Activated CD4-positive, alpha-beta T cell treated with anti-CD3 and anti-CD28 coated beads, Interleukin-2, amount 50 U/mL, for 48 hours (primary cell): ENCODE measurements around the gene ENPEP.
"Not testable (repeated sequence)": the region's sequence is repeated elsewhere in the genome, so short reads cannot be mapped to it uniquely, and the experiment has no call there.

Source experiments
- DNase-seq, 2 experiments: peaks; one replicate each; pipeline ENCODE4 v3.0.0-alpha.2; 2020

Gene ENPEP

DNA sequence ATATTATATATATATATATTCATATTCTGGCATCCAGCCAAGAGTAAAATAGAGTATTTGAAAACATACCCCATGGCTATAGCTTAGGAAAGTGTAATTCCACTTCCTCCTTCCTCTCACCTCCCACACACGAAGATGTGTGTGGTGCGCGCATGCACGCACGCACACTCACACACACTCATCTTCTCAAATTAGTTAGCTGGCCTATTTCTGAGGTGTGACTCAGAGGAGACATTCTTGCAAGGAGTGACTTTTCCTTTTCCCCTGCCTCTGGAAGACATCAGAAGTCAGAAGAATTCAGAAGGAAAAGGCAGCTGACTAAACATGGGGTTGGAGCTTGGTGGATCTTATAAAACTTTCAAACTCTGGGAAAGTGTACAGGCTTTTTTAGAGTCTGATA is 8.8 kb downstream of the ENPEP start:
- DNase-seq = no peak

GRCh38 chr4:110485452-110485851 is 9.5 kb downstream of the ENPEP start:
- no peak for DNase-seq

DNA sequence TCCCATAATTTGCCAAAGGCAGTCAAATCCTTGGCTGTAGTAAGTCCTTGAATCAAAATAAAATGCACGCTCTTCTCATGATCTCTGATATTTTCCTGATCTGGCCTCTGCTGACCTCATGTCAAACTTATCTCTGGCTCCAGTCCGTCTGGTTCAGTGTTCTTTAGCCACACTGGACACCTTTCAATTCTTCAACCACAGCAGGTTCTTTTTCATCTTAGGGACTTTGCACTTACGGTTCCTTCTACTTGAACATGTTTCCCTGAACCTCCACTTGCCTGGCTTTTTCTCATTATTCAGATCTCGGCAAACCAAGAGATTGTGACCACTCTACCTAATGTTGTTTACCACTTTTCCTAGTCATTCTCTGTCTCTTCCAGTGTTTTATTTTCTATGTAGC is 10.3 kb downstream of the ENPEP start:
- DNase-seq = no peak

DNA sequence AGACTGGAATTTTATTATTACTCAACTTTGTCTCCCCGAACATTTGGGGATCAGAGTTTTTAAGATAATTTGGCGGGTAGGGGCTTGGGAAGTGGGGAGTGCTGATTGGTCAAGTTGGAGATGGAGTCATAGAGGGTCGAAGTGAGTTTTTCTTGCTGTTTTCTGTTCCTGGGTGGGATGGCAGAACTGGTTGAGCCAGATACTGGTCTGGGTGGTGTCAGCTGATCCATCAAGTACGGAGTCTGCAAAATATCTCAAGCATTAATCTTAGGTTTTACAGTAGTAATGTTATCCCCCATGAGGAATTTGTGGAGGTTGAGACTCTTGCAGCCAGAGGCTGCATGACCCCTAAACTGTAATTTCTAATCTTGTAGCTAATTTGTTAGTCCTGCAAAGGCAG is 10.9 kb downstream of the ENPEP start:
- DNase-seq = not testable (repeated sequence)

GRCh38 chr4:110487873-110488272 is 11.9 kb downstream of the ENPEP start:
- DNase-seq = no peak

DNA sequence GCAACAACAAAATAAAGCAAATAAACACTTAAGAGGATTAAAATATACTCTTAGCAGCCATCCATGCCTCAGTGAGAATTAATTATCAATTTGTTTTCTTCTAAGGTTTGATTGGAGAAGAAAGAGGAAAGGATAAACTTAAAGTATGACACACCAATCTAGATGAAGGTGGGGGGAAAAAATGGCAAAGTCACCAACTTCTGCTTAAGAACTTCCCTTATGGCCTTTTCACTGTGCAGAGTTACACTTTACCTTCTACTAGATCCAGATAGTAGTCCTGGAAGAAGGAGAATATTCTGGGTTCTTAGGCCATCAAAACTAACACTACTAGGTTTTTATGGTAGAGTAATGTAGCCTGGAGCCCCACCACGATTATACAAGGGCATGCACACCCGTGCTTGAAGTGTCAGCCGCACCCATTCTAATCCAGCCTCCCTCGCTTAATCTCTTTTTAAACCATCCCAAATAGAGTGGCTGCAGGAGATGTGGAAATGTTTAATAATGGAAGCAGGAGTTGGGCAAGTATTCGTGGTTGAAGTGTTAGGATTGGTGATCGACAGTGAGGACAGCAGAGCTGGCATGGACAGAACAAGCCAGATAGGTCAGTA is 14.1 kb downstream of the ENPEP start:
- DNase-seq = no peak

GRCh38 chr4:110492522-110492921 is 16.6 kb downstream of the ENPEP start:
- no peak for DNase-seq

DNA sequence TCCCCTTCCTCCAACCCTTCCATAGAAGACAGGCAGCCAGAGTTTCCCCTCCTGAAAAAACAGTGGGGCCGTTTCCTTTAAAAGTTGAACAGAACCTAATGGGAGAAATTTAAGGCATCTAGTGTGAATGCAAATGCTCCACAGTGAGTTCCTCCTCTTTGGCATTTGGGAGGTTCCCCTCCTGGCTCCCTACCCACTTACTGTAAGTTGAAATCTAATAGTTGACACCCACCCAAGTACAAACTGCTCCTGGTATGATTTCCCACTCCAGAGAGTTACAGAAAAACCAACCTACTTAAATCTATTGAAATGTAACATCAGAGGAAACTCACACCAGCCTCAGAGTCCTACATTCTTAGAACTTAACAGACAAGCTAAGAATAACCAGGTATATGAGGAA is 17.6 kb downstream of the ENPEP start:
- no peak for DNase-seq

DNA sequence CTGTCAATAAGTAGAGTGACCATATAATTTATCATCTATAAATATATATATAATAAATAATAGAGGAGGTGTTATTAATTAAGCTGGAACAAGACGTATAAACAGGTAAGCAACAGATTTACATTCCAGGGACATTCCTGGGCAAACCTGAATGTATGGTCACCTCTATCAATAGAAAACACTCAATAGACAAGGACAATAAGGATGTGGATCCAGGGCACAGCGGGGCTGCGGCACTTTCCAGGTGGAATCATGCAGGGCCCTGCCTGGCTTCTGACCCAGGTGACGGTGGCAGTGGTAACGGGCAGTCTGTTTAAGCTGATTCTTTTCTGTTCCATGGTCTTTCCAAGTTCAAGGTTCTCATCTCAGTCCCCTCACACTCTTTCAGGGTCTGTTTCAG is 22.5 kb downstream of the ENPEP start:
- no peak for DNase-seq

- no peak for DNase-seq
Measured at GRCh38 chr4:110499126-110499525, 23.2 kb downstream of the ENPEP start.

DNA sequence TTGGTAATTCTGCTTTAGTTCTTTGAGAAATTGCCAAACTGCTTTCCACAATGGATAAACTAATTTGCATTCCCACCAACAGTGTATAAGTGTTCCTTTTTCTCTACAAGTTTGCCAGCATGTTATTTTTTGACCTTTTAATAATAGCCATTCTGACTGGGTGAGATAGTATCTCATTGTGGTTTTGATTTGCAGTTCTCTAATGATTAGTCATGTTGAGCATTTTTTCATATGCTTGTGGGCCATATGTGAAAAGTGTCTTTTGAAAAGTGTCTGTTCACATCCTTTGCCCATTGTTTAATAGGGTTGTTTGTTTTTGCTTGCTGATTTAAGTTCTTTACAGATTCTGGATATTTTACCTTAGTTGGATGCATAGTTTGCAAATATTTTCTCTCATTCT is 25.9 kb downstream of the ENPEP start:
- DNase-seq = no peak

- no peak for DNase-seq
Measured at GRCh38 chr4:110503270-110504083, 27.5 kb downstream of the ENPEP start.

- no peak for DNase-seq
Measured at GRCh38 chr4:110504084-110504435, 28.1 kb downstream of the ENPEP start.

DNA sequence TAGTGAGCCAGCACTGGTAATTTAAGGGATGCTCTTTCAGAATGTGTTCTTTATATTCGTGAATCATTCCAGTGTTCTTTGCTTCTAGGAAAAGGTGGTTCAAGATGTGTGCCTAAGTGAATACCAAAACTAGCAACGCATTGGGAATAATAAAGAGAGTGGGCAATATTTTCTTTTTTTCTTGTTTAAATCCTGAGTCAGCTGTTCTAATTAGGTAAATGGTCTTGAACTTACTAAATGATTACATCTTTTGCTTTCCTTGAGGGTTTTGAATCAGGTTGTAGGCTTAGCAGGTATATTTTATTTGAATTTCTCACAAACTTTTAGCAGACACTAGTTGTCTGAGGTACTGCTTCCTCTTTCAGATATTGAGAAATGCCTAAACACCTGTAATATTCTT is 29.5 kb downstream of the ENPEP start:
- no peak for DNase-seq

DNA sequence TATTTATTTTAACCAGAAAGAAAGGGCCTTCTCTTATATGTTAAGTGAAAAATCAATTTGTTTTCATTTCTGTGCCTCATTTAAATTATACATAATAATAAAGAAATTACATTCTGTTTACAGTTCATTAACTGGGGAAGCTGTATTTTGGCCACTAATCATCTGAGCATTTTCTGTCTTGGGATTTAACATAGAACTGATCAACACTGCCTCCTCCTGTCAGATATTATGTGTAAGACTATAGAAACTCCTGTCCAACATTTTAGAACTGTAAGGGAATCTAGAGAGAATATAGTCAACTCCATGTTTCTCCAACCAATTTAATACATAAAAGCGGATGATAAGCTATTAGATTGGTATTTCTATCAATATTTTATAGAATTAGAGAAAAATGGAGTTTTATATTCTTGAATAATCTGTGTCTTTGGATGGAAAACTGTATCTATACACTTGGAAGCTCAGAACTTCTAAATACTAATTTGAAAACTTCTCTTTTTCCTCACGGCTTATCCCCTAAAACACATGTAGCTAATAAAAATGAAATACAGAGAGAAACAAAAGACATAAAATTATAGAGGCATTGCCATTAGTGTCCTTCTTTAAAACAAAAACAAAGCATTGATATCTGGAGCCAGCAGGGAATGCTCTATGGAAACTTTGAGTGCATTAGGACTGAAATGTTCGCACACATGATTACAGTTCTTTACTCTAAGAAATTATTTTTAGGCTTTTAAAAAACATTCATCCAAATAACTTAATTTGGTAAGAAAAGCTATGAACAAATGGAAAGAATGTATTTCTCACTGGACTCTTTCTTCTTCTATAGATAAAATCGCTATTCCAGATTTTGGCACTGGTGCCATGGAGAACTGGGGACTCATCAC is 33.1 kb downstream of the ENPEP start:
- DNase-seq = no peak

- DNase-seq = no peak
Measured at GRCh38 chr4:110510277-110510676, 34.3 kb downstream of the ENPEP start.

DNA sequence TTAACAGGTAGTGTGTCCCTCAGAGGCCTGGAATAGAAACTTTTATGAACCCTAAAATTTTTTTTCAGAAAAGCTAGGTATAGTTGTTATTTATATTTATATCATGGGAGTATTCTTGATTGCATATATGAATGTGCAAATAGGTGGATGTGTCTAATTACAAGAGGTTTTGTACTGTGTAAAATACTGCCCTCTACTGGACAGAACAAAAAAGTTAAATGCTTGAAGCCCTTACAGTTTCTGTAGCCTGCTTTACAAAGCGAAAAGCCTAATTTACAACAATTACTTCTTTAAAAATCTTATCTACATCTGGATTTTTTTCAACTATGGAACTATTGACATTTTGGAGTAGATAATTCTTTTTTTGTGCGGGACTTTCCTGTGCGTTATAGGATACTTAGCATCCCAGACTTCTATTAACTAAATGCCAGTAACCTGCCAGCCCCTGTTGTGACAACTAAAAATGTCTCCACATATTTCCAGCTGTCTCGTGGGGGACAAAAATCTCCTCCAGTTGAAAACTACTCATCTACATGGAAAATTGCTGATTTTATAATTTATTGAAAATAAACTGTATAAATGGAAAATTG is 35.1 kb downstream of the ENPEP start:
- no peak for DNase-seq

DNA sequence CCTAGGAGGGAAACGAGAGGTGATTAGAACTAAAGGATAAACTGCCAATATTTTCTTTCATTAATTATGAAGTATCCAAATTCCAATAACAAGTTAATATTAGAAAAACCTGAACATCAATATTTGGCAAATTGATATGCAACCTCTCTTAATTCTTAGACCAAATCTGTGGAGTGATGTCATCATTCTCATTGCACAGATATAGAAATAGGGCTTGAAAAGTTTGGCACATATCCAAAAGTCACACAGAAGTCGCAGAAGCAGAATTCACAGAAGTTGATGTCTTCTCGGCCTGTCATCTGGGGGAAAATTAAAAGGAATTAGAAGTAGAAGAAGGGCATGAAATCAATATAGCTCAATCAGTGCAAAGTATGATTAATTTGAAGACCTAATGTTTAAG is 36.9 kb downstream of the ENPEP start:
- DNase-seq = no peak

GRCh38 chr4:110514889-110515479 is 39.0 kb downstream of the ENPEP start:
- no peak for DNase-seq

DNA sequence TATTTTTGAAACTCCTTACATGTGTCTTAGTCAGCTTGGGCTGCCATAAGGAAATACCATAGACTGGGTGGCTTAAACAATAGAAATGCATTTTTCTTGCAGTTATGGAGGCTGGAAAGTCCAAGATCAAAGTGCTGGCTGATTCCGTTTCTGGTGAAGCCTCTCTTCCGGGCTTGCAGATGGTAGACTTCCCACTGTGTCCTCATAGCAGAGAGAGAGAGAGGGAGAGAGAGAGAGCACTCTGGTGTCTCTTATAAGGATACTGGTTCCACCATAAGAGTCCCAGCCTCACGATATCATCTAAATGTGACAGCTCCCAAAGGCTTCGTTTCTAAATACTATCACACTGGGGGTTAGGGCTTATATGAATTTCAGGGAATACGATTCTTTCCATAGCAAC is 39.7 kb downstream of the ENPEP start:
- DNase-seq = no peak

DNA sequence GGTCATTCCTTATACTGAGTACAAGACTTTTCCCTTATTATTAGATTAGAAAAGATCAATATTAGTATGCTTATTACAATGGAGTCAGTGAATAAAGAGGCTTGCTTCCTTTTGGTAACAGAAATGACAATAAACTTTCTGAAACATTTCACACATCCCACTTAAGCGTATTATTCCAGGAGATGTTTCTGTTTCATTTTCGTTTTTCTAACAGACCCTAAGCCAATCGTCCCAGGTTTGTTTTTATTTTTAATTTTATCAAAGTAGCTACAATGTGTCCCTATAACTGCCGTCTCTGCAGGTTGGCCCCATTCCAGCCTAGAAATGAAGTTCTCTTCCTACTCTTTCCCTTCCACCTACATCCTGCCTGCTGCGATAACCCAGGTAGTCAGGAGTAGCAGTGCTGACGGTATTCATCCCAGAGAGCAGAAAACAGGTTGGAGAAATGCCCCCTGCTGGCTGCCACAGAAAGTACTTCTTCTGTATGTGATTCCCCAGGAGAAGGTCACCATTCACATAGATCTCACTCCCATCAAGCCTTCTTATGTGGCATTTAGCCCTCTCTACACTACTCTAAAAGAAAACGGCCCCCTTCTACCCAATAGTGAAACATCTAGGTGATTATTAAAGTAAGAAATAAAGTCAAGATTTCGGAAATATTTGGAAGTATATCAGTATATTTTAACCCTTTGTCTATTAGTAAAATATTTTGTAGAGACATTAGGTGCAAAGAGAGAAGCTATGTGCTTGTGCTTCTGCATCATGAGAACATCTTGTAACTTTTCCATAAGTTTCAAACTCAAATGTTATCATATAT is 40.4 kb downstream of the ENPEP start:
- DNase-seq = peak; percentile 71 to 77

DNA sequence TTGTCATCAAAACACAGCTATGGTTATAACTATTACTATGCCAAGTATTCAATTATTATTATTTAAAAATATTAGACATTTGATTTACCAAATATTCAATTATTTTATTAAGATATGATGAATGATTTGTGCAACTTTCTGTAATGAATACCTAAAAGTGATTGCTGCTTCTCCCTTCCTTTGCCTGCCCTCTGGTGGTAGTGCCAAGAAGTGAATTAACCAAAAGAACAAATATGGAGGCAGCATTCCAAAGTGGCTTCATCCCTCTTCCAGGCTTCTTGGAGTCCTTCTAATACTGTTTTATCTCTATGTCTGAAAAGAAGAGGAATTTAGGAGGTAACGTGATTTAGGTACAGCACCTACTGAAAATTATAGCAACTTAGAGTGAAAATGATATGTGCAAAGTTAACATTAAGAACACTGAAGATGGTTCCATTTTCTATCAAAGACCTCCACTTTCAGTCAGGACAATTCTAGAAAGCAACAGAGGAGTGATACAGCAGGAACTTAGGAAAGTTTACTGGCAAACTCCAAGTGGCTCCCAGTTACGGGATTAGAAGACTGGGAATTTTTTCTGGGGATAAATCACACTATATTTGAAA is 43.0 kb downstream of the ENPEP start:
- peak; percentile 11 to 18 for DNase-seq
